Measurements from ENCODE around the gene NRARP. TPM values are rescaled to one million over a fixed set of nuclear protein-coding genes. Genes with fewer than 3 reads are reported as not detected.

The NRARP gene
- total RNA-seq, 1 experiment from 2014 or later: 1.0 TPM

- Histone ChIP-seq H3K4me3 (no peak overlapping the region), H3K36me3 (no peaks in the 10 kb centered on the region), H3K4me1 (peaks cover 23% of the 10 kb centered on the region), H3K9me3 (replicated peaks) (no peaks in the 10 kb centered on the region), H3K27ac (no peak overlapping the region), H3K27me3 (no peaks in the 10 kb centered on the region)
- DNase-seq: peak in 1 of 2 experiments; percentile 4
Measured at GRCh38 chr9:137281345-137282116, 20.5 kb downstream of the NRARP start.

- H3K36me3 ChIP-seq: no peaks in the 10 kb centered on the region
- H3K4me3 ChIP-seq: no peak overlapping the region
- H3K27ac ChIP-seq: no peak overlapping the region
- no peaks in the 10 kb centered on the region for H3K9me3 ChIP-seq (replicated peaks)
- DNase-seq: peak in 1 of 2 experiments; percentile 4
- peaks cover 31% of the 10 kb centered on the region for H3K4me1 ChIP-seq
- H3K27me3 ChIP-seq: no peaks in the 10 kb centered on the region
Measured at GRCh38 chr9:137280474-137281344, 21.4 kb downstream of the NRARP start.

- Histone ChIP-seq H3K9me3 (replicated peaks) (no peaks in the 10 kb centered on the region), H3K36me3 (no peaks in the 10 kb centered on the region), H3K4me1 (peaks cover 31% of the 10 kb centered on the region), H3K27me3 (no peaks in the 10 kb centered on the region), H3K27ac (no peak overlapping the region), H3K4me3 (no peak overlapping the region)
- peak in 1 of 2 experiments; percentile 4 for DNase-seq
Measured at GRCh38 chr9:137279741-137280473, 22.2 kb downstream of the NRARP start.

- no peak overlapping the region for H3K4me3 ChIP-seq
- peaks cover 31% of the 10 kb centered on the region for H3K4me1 ChIP-seq
- no peak for DNase-seq
- no peaks in the 10 kb centered on the region for H3K9me3 ChIP-seq (replicated peaks)
- no peaks in the 10 kb centered on the region for H3K36me3 ChIP-seq
- H3K27me3 ChIP-seq: no peaks in the 10 kb centered on the region
- no peak overlapping the region for H3K27ac ChIP-seq
Measured at GRCh38 chr9:137278721-137279711, 23.1 kb downstream of the NRARP start.

- no peaks in the 10 kb centered on the region for H3K27me3 ChIP-seq
- peaks cover 31% of the 10 kb centered on the region for H3K4me1 ChIP-seq
- H3K27ac ChIP-seq: peak overlapping the region; percentile 95
Measured at GRCh38 chr9:137278061-137278701, 23.9 kb downstream of the NRARP start.

GRCh38 chr9:137277329-137278041 is 24.6 kb downstream of the NRARP start, which contains the start of gene TOR4A:
TOR4A (plus strand) TSS chr9:137277726; CDS start chr9:137278690, 964 bp downstream.
- peak; percentile 91 to 96 for DNase-seq
- peak within 1 kb of the TSS; percentile 95 for H3K27ac ChIP-seq
- H3K4me3 ChIP-seq: peak within 1 kb of the TSS; percentile 45
- H3K9me3 ChIP-seq (replicated peaks): no peaks in the 10 kb centered on the region
- H3K27me3 ChIP-seq: no peaks in the 10 kb centered on the region
- H3K36me3 ChIP-seq: peaks cover 4% of the 10 kb centered on the region; the same call in 1 of the 2 replicates
- H3K4me1 ChIP-seq: peaks cover 30% of the 10 kb centered on the region

More at GRCh38 chr9:137278061-137278701, 23.9 kb downstream of the NRARP start:
- Histone ChIP-seq H3K9me3 (replicated peaks) (no peaks in the 10 kb centered on the region), H3K36me3 (0 out of 2 replicates have a peak, but pooled peaks cover 2% of the 10 kb centered on the region), H3K4me3 (peak overlapping the region; percentile 45)
- peak in 1 of 2 experiments; percentile 7 for DNase-seq

- Histone ChIP-seq H3K9me3 (replicated peaks) (no peaks in the 10 kb centered on the region), H3K36me3 (peaks cover 10% of the 10 kb centered on the region), H3K4me3 (peak overlapping the region; percentile 45), H3K27me3 (no peaks in the 10 kb centered on the region), H3K4me1 (peaks cover 23% of the 10 kb centered on the region), H3K27ac (peak overlapping the region; percentile 95)
- peak; percentile 87 to 90 for DNase-seq
Measured at GRCh38 chr9:137276473-137277328, 25.4 kb downstream of the NRARP start.

GRCh38 chr9:137275588-137276472 is 26.2 kb downstream of the NRARP start:
- Histone ChIP-seq H3K4me3 (no peak overlapping the region), H3K9me3 (replicated peaks) (no peaks in the 10 kb centered on the region), H3K36me3 (peaks cover 10% of the 10 kb centered on the region), H3K27me3 (no peaks in the 10 kb centered on the region), H3K4me1 (peaks cover 23% of the 10 kb centered on the region), H3K27ac (peak overlapping the region; percentile 95)
- DNase-seq: peak in 1 of 2 experiments; percentile 15

GRCh38 chr9:137275203-137275587 is 26.9 kb downstream of the NRARP start:
- H3K9me3 ChIP-seq (replicated peaks): no peaks in the 10 kb centered on the region
- H3K4me1 ChIP-seq: peaks cover 23% of the 10 kb centered on the region
- H3K27me3 ChIP-seq: no peaks in the 10 kb centered on the region
- H3K27ac ChIP-seq: no peak overlapping the region
- no peak overlapping the region for H3K4me3 ChIP-seq
- no peak for DNase-seq
- H3K36me3 ChIP-seq: peaks cover 10% of the 10 kb centered on the region

GRCh38 chr9:137273611-137274320 is 28.3 kb downstream of the NRARP start:
- DNase-seq: peak in 1 of 2 experiments; percentile 2
- no peak overlapping the region for H3K27ac ChIP-seq
- H3K4me1 ChIP-seq: peaks cover 23% of the 10 kb centered on the region
- peaks cover 15% of the 10 kb centered on the region for H3K36me3 ChIP-seq
- H3K27me3 ChIP-seq: no peaks in the 10 kb centered on the region
- no peaks in the 10 kb centered on the region for H3K9me3 ChIP-seq (replicated peaks)
- no peak overlapping the region for H3K4me3 ChIP-seq

- Histone ChIP-seq H3K4me1 (peaks cover 23% of the 10 kb centered on the region), H3K27me3 (no peaks in the 10 kb centered on the region), H3K27ac (no peak overlapping the region), H3K9me3 (replicated peaks) (no peaks in the 10 kb centered on the region), H3K36me3 (peaks cover 16% of the 10 kb centered on the region), H3K4me3 (no peak overlapping the region)
- DNase-seq: no peak
Measured at GRCh38 chr9:137273095-137273490, 29.0 kb downstream of the NRARP start.

All from SJCRH30 (cell line).